GM21367 (cell line): ENCODE results near the gene DIS3L2.
"Not testable (repeated sequence)": the region's sequence is repeated elsewhere in the genome, so short reads cannot be mapped to it uniquely, and the experiment has no call there.

ENCODE experiments used
- ATAC-seq: cut with Tn5 transposase; IDR thresholded peaks from one replicate; pipeline ENCODE4 v1.9.1; 2021; ENCODE audit not compliant: unreplicated experiment

The DIS3L2 gene

DNA sequence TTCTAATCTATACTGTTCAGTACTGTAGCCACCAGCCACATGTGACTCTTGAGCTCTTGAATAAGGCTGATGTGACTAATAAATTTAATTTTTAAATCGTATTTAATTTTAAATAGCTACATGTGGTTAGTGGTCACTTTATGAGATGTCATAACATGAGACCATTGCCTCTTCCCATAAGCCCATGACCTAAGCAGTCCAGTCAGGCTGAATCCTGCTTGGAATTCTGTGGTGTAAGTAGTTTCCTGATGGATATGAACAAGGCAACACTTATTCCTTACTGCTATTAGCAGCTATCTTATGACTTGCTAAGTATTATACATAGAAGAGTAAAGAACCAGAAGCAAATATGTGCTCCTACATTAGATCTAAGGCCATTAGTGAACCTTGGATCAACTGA, 150.0 kb downstream of the DIS3L2 start:
- no peak for ATAC-seq

DNA sequence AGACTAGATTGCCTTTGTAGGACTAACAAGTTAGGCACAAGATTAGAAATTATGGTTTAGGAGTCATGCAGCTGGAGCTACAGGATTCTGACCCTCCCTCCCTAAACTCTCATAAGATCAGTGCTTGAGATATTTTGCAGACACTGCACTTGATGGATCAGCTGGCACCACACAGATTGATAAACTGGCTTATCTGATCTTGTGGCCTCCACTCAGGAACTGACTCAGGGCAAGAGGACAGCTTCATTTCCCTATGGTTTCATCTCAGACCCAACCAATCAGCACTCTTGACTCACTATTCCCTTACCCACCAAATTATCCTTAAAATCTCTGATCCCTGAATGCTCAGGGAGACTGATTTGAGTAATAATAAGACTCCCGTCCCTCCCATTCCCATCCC, 152.3 kb downstream of the DIS3L2 start:
- no peak for ATAC-seq

DNA sequence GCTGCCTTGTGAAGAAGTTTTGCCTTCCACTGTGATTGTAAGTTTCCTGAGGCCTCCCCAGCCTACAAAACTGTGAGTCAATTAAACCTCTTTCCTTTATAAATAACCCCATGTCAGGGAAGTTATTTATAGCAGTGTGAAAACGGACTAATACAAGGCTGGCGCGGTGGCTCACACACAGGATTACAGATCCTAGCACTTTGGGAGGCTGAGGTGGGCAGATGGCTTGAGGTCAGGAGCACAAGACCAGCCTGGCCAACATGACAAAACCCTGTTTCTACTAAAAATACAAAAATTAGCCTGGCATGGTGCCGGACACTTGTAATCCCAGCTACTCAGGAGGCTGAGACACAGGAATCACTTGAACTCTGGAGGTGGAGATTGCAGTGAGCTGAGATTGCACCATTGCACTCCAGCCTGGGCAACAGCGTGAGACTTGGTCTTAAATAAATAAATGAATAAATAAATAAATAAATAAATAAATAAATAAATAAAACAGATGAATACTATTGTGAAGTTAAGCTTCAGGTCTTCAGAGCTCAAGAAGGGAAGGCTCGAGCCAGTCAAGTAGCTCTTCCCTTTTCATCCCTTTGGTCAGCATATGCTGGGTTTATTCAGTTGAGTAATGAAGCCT, 154.3 kb downstream of the DIS3L2 start:
- not testable (repeated sequence) for ATAC-seq

DNA sequence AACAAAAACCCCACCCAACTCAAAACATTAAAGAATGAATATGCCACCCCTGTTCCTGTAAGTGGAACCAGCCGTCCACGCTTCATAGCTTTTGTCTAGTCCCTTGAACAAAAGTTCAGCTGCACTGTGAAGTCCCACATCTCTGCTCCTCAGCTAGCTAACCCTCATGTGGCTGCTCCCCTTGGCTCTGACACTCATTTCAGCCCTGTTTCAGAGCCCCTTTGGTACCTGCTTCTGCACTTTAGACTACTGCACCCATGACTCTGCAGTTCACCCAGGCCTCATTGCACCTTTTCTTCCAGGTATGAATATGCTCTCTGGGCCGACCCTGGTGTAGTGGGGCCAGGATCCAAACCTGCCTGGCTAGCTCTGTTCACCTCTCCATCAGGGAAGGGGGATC, 155.3 kb downstream of the DIS3L2 start:
- no peak for ATAC-seq

DNA sequence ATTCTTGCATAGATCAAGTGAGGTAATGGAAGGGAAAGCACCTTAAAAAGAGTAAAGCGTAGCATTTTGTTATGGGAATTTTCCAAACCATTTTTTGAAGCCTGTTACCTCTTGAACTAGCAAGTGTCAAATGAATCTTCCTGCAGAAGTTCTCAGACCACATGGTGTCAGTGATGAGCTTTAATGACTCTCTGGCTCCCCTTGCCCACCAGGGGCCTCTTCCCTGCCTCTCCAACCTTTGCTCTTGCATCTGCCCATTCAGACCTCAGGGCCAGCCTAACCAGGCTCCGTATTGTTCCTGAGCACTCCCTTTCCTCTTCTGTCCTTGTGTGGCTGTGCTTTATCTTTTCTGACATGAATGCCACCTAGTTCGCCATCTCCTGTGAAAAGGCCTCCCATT, 155.9 kb downstream of the DIS3L2 start:
- no peak for ATAC-seq

DNA sequence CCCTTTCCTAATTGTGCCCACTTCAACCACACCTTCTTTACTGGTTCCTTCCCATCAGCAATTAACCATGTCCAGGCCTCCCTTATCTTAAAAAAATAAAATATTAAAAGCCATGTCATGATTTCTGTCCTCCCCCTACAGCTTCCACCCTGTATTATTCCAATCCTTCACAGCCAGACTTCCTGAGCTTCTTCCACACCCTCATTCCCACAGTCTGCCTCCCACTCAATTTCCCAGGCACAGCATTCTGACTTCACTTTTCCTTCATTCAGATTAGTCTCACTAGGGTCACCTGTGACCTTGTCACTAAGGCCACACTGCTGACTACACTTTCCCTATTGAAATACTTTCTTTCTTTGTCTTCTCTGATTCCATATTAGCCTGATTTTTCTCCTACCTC, 159.4 kb downstream of the DIS3L2 start:
- ATAC-seq = no peak

DNA sequence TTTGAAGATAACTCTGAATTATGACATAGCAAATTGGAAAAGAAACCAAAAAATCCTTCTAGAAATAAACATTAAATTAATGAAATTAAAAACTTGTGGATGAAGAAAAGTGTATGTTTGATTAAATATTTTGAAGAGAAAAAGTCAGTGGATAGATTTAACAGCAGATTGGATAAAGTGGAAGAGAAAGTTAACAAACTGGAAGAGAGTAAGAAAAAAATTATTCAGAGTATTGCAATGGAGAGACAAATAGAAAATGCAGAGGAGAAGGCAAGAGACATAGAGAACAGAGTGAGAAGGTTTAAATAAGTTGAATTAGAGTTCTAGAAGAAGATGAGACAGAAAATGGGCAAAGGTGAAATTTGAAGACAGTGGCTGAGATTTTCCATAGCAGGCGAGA, 162.8 kb downstream of the DIS3L2 start:
- no peak for ATAC-seq

DNA sequence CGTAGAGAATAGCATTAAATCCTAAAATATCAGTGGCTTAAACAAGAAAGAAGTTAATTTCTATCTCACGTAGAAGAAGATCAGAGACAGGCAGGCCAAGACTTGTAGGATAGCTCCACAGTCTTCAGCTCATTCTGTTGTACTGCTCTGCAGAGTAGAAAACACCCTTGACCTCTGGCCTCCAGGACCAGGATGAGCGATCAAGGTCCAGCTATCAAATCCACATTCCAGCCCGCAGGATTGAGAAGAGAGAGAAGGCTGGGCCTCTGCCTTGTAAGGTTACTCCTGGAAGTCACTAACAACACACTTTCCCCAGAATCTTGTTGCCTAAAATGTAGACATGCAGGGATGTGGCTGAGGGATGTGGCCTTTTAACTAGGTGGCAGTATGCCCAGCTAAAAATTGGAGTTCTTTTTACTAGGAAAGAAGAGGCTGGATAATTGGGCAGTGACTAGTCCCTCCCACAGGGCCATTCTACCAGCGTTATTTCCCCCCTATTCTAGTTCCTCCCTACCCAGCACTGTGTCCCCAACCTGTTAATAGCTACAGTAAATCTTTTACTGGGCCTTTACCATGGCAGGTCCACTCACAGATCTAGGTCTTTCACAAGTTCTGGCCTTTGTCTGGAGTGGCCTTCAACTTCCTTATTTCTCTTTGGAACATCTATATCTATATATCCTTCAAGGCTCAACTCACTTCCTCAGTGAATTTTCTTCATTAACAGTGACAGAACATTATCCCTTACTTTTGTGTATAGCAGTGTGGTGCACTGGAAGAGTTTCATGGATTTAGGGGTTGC, 165.0 kb downstream of the DIS3L2 start:
- no peak for ATAC-seq

DNA sequence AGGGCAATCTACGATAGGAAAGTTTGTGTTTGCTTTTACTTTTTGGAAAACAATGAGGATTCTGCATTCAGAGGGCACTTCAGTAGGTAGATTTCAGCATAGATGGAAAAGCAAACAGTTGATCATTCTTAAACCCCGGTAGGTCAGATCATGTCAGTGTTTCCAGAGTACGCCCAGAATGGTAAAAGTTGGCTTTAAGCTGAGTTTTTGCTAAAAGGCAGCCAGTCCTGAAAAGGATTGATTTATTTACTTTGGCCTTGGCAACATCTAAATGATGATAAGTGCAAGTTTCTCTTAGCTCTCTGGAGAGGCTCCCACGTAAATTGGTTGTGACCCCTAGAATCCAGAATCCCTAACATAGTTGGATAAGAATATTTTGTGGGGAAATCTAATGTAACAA, 168.0 kb downstream of the DIS3L2 start:
- no peak for ATAC-seq

DNA sequence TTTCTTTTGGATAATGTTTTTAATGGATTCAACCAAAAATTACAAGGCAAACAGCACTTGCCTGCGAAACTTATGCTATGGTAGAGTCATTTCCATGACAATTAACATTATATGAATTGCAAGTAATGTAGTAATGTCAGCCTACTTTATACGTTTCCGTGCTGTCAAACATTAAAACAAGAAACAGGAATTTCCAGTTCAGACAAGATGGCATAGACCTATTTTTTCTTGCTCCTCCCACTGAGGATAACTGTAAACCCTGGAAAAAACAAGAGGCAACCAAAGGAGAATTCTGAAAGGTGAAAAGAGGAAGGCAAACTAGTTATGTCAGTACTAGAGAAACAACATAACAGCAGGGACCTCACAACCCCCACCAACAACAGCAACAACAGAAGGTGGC, 170.7 kb downstream of the DIS3L2 start:
- ATAC-seq = no peak

DNA sequence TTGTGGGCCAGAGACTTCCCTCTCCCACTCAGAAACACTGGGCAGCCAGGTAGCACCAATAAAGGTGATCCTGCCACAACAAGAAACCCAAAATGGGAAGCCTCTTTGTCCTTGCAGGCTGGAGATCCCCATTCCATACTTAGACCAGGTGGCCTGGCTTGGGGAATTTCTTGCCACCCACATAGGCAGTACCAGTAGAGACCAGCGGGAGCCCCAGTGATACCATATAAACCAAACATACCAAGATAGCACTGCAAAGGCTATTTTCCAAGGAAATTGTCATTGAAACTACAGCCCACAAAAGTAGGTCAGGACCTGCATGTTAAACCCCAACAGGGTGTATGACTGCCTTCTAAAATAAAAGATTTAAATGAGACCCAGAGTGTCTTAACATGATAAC, 171.6 kb downstream of the DIS3L2 start:
- no peak for ATAC-seq

DNA sequence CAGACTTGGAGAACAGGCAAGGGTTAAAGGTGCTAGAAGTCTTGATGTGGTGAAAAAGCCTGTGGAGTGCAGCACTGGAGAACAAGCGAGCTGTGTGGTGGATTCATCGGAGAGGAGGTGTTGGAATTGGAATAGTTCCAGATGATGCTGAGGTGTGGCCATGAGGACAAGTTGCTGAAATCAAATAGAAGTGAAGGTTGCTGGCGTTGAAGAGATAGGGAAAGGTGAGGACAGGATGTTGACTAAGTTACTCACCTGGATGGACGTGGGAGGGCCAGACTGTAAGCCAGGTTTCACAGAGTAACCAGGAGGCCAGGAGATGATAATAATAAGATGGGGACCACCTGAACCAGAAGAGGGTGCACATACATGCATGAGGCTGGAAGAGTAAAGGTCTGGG, 173.4 kb downstream of the DIS3L2 start:
- no peak for ATAC-seq

DNA sequence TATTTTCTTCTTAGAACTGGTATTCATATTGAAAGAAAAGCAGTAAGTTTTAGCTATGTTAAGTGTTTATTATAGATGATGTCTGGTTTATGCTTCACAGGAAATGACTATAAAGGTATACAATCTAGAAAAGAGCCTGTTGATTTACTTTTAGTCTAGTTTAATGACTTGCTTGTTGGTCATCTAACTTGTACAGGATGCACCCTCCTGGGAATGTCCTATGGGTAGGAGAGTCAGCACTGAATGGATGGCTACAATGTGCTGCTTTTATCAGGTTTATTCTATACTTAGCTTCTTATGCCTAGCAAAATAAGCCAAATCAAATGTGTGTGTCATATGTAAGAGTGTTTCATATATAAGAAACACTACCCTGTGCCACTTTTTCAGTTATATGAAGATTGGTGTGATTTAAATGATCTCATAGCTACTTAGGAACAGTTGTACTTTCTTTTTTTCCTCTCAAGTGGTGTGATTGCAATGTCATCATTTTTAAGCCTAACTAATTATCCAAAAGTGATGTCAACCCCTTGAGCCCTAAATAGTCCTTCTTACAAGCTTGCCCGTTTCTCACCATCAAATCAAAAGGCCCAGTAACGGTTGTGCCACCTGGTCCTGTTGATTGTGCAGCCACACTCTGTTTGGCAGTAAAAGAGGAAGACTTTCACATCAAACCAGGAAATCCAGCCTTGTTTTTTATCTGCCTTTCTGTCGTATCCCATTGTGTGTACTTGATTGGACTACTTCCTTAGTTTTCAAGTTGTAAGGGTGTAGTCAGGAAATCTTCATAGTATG, 176.0 kb downstream of the DIS3L2 start:
- no peak for ATAC-seq

DNA sequence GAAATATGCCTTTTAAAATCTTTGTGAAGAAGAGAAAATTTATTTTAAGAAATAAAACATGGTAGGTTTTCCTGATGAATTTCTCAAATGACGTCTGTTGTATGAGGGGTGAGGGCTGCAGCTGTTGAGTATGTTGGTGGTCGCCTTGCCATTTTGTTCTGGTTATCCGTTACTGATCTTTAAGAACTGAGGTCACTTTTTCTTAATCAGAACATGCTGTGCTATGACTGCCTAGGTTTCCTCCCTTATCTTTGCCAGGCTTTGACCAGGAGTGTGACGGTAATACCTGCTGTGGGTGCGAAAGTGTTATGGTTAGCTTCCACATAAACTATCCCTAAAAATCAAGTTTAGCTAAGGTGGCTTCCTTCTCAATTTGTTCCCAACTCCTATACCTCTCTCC, 176.9 kb downstream of the DIS3L2 start:
- ATAC-seq = no peak

DNA sequence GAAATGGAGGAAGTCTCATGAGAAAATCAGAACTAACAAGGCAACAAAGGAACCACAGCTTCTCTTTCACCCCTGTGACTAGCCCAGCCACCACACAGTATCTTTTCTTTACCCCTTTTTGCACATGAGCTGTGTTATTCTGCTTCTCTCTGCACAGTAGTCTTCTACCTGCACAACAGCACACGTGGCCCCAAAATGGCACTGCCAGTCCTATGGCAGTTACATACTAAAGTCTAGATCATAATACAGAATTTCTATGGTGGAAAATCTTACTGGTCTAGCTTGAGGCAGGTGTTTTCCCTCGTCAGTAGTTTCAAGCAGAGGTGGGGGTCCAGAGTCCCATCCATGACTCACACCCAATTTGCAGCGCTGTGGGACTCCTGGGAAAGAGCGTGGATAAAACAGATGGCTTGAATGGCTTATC, 177.7 kb downstream of the DIS3L2 start:
- ATAC-seq = no peak

DNA sequence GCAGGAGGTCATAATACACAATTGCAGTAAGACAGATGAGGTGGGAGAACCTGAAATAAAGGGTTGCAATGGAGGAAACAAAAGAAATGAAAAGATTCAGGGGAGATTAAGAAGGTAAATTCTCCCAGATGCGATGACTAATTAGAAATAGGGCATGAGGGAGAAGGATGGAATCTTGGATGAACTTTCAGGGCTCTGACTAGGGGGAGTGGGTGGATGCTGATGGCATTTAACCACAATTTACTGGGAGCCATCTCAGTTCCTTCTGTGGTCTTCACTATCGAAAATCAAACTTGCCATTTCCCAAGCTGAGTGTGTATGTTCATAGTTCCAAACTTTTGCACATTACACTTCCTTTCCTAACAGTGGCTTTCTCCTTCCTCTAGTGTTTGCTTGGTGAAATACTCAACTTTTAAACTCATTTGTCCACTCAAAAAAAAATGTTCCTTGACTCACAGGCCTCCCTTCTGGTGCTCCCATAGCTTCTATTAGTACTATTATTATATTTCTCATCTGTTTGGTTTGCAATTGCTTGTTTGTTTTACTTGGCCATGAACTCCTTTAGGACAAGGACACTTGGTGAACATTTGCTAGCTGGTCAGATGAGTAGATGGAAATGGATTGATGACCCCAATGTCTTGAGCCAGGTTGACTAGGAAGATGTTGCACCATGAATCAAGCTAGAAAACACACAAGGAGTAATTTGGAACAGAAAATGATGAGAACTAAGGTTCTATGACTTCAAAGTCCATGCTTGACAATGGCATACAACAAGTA, 178.5 kb downstream of the DIS3L2 start:
- no peak for ATAC-seq

DNA sequence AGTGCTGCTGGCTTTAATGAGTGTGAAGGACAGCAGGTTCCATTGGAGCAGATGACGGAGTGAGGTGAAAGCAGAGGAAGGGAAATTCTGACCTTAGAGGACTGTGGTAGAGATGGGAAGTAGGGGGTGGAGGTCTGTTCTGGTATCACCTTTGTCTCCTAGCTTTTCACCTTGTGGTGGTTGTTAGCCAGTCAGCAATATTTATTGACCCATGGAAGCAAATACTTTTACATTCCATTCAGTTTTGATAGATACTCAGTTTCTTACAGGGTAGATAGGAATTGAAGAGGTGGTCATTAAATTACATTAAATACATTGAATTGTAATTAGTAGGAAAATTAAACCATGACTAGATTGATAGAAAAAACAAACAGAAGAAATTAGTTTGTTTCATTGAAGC, 180.1 kb downstream of the DIS3L2 start:
- ATAC-seq = no peak

DNA sequence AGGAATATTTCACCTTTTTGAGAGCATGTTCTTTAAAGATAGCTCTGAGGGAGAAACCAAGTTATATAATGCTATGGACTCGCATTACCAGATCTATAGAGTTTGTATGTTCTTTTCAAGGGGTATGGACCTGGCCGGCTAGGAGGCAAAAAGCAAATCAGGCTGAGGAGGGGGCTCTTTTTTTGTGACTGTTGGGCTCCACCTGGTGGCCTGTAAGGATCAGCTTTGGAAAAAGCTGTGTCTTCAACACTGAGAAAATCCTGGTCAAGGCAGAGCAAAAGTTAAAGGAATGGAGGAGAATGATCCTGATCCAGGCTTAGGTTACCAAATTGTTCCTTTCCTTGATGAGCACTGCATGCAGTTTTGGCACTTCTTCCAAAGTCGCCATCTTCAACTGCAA, 180.5 kb downstream of the DIS3L2 start:
- ATAC-seq = no peak

DNA sequence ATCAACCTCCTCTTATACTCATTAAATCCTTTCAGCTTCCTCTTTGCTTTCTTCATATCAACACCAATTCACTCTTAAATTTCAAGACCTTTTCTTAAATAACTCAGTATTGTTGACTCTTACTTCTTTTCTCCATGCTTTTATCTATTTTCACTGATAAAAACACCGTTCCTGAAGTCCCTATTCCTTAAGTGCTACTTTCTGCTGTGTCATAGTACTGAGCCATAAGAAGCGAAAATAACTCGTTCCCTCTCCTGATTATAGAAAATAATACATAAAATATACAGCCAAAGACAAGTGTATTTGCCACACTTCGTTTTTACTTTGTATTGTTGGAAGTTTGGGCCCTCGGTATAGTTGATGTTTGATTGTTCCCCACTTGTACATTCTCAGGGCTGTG, 181.0 kb downstream of the DIS3L2 start:
- no peak for ATAC-seq

DNA sequence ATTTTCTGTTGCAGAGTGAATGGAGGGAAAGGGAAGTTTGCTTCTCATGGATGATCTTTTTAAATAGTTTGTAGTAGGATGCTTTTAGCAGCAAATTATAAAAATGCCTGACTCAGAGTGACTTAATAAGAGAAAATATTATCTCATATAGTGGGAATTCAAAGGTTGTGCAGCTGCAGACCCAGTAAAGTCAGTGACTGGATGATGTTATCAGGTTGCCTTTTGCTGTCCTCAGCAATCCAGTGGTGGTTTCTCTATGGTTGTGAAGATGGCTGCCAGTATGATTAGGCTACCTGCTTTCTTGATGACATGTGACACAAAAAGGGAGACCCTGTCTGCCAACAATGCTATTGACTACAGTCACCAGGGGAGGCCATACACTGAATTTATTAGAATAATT, 184.8 kb downstream of the DIS3L2 start:
- ATAC-seq = no peak

DNA sequence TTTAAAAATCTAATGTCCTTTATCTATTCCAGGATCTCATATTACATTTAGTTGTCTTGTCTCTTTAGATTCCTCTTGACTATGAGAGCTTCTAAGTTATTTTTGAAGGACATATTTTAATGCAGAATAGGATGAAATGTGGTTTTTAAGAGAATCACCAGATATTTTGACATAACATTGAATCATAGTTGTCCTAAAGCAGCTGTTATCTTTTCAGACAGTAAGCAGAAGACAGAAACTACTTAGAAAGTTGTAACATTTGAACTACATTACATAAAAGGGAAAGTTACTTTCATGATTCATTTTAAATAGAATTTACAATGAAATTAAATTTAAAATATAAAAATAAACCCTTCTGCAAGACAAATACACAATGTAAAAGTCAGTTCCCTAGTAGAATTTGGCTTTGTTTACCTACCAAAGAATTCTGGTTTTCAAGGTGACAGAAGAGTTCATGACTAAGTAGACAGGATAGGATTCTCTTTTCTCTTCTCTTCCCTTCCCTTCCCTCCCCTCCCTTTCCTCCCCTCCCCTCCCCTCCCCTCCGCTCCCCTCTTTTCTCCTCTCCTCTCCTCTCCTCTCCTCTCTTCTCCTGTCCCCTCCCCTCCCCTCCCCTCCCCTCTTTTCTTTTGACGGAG, 186.0 kb downstream of the DIS3L2 start:
- no peak for ATAC-seq
